Thyroid gland (tissue), 4 donors: Measurements from ENCODE around the gene POLR1H.

Source experiments
- POLR2A ChIP-seq, 2 donors: fragments of 450-650 bp; IDR thresholded peaks; one replicate each; pipeline ENCODE4 v1.6.1; 2017; ENCODE audit warnings: antibody characterized with exemption in 2 of 2, mild to moderate bottlenecking in 2 of 2, moderate library complexity in 1 of 2
- TF ChIP-seq, protein P1 (sequence below), 6 experiments: fragments of 200-600 bp in 3 of 6; fragments of 450-650 bp in 3 of 6; sonication (generic) in 3 of 6; IDR thresholded peaks; one replicate each; pipeline ENCODE4 v1.5.1; 2016 to 2019; ENCODE audit warnings: antibody characterized with exemption in 6 of 6, mild to moderate bottlenecking in 2 of 6, inconsistent platforms in 1 of 6, moderate library complexity in 1 of 6

DNA sequence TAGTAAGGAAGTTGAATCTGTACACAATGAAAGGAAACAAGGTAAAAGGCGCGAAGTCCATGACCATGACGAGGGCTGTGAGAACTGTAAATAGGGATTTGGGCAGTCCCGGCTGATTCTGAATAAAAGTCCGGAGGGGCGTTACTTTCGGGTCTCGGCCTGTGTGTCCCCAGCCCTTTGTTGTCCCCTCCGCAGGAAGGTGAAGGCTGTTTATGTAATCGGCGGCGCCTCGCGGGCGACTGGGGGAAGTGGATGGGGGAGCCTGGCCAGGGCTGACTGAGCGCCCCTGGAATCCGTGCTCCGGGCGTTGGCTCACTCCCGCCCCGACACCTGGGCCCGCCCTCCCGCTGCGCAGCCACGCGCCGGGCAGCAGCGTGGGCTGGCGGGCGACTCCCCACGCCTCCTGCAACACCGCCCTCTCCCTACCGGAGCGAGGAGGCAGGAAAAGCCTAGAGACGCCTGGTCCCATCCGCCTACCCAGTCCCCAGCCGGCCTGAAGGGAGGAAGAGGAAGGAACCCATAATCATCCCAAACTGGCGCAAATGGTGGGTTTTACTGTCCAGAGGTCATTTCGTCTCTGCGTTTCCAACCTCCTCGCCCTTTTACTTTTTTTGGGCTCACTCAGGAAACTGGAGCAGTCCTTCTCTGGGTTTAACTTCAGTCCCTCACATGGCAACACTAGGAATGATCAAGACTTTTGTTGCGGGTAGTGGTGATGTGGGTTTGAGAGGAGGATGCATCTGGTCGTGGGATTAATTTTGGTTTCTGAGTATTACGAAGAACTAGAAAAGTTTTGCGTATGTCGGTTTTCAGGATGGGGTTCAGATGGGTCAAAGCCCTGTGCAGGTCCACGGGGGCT lies 39.7 kb downstream of the POLR1H start:
- TF ChIP-seq, protein P1, sequence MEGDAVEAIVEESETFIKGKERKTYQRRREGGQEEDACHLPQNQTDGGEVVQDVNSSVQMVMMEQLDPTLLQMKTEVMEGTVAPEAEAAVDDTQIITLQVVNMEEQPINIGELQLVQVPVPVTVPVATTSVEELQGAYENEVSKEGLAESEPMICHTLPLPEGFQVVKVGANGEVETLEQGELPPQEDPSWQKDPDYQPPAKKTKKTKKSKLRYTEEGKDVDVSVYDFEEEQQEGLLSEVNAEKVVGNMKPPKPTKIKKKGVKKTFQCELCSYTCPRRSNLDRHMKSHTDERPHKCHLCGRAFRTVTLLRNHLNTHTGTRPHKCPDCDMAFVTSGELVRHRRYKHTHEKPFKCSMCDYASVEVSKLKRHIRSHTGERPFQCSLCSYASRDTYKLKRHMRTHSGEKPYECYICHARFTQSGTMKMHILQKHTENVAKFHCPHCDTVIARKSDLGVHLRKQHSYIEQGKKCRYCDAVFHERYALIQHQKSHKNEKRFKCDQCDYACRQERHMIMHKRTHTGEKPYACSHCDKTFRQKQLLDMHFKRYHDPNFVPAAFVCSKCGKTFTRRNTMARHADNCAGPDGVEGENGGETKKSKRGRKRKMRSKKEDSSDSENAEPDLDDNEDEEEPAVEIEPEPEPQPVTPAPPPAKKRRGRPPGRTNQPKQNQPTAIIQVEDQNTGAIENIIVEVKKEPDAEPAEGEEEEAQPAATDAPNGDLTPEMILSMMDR (IDR thresholded peaks at IDR 0.05) = no peak
- no peak for TF ChIP-seq POLR2A (IDR thresholded peaks at IDR 0.05)
